Measurements from ENCODE around the gene ALDH2.

DNA sequence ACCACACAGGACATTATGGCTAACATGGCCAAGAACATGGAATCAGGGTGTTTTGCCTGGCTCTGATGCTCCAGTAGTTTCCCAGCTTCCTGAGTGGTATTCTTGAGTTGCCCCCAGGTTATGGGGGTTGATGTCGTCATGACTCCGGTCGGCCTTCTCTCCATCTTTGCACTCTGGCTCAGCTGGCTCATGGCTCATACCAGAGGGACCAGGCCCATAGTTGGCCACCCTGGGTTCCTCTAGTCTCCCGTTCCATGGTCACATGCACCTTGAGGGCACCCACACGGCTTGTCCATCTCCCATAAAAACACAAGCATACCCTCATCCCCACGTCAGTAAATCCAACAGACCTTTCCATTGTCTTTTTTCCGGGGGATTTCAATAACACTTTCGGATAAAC is 51.6 kb downstream of the ALDH2 start:
- TF ChIP-seq, protein P1, sequence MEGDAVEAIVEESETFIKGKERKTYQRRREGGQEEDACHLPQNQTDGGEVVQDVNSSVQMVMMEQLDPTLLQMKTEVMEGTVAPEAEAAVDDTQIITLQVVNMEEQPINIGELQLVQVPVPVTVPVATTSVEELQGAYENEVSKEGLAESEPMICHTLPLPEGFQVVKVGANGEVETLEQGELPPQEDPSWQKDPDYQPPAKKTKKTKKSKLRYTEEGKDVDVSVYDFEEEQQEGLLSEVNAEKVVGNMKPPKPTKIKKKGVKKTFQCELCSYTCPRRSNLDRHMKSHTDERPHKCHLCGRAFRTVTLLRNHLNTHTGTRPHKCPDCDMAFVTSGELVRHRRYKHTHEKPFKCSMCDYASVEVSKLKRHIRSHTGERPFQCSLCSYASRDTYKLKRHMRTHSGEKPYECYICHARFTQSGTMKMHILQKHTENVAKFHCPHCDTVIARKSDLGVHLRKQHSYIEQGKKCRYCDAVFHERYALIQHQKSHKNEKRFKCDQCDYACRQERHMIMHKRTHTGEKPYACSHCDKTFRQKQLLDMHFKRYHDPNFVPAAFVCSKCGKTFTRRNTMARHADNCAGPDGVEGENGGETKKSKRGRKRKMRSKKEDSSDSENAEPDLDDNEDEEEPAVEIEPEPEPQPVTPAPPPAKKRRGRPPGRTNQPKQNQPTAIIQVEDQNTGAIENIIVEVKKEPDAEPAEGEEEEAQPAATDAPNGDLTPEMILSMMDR (IDR thresholded peaks at IDR 0.05) = no peak
- no peak for TF ChIP-seq POLR2A (IDR thresholded peaks at IDR 0.05)
